Hematopoietic multipotent progenitor cell treated with erythropoietin and hydrocortisone succinate and interleukin-3 and kit ligand, for 17 days (in vitro differentiated cells): ENCODE data around the gene DLK2.
"Not testable (repeated sequence)": the region's sequence is repeated elsewhere in the genome, so short reads cannot be mapped to it uniquely, and the experiment has no call there.

Experiments used
- DNase-seq: peaks from one replicate; pipeline ENCODE4 v3.0.0-alpha.2; 2015; ENCODE audit warnings: low spot score

Gene DLK2

GRCh38 chr6:43455531-43456428 is at the start of gene DLK2:
TSS of gene DLK2 (minus strand) at chr6:43455548. CDS start at chr6:43454825, 723 bp downstream.
- DNase-seq = no peak

- no peak for DNase-seq
These were observed 48.1 kb upstream of the DLK2 start for GRCh38 chr6:43503443-43503842.

- DNase-seq = no peak
These were observed 47.3 kb upstream of the DLK2 start for GRCh38 chr6:43502666-43503065.

- DNase-seq = no peak
These were observed 45.6 kb upstream of the DLK2 start for GRCh38 chr6:43500921-43501320.

GRCh38 chr6:43499028-43499815 is 43.9 kb upstream of the DLK2 start:
- no peak for DNase-seq

GRCh38 chr6:43498291-43498690 is 42.9 kb upstream of the DLK2 start:
- DNase-seq = not testable (repeated sequence)

GRCh38 chr6:43497689-43498088 is 42.3 kb upstream of the DLK2 start:
- no peak for DNase-seq

- DNase-seq = no peak
These were observed 41.7 kb upstream of the DLK2 start for GRCh38 chr6:43497129-43497396.

GRCh38 chr6:43496370-43497128 is 41.2 kb upstream of the DLK2 start:
- no peak for DNase-seq

- no peak for DNase-seq
These were observed 40.1 kb upstream of the DLK2 start for GRCh38 chr6:43495409-43495941.

GRCh38 chr6:43494766-43495165 is 39.4 kb upstream of the DLK2 start:
- DNase-seq = no peak

GRCh38 chr6:43494321-43494720 is 39.0 kb upstream of the DLK2 start:
- DNase-seq = no peak

GRCh38 chr6:43493833-43494232 is 38.5 kb upstream of the DLK2 start:
- DNase-seq = no peak

- DNase-seq = no peak
These were observed 37.9 kb upstream of the DLK2 start for GRCh38 chr6:43493230-43493629.

GRCh38 chr6:43492673-43493072 is 37.3 kb upstream of the DLK2 start:
- DNase-seq = no peak

- DNase-seq = no peak
These were observed 36.7 kb upstream of the DLK2 start for GRCh38 chr6:43491750-43492661.

GRCh38 chr6:43490523-43490939 is 35.2 kb upstream of the DLK2 start:
- no peak for DNase-seq

- no peak for DNase-seq
These were observed 34.1 kb upstream of the DLK2 start for GRCh38 chr6:43489277-43490072.

GRCh38 chr6:43488667-43489276 is 33.4 kb upstream of the DLK2 start:
- no peak for DNase-seq
